OCI-LY7 (cell line): Measurements from ENCODE around the gene WRNIP1.

Source experiments
- EZH2phosphoT487 ChIP-seq: fragments of 200-600 bp; sonication (generic); IDR thresholded peaks from 2 replicates; pipeline ENCODE4 v1.6.1; 2018; ENCODE audit warnings: low read depth, borderline replicate concordance, mild to moderate bottlenecking, mixed run types, antibody characterized with exemption, low read length, moderate library complexity, mixed read lengths
- TF ChIP-seq, protein P1 (sequence below): fragments of 200-600 bp; sonication (generic); conservative IDR thresholded peaks from 2 replicates; pipeline ENCODE4 v1.5.1; 2014; ENCODE audit warnings: mild to moderate bottlenecking, antibody characterized with exemption, low read length, moderate library complexity, mixed read lengths

GRCh38 chr6:2763876-2764540 is 1.2 kb upstream of the WRNIP1 start:
- TF ChIP-seq, protein P1, sequence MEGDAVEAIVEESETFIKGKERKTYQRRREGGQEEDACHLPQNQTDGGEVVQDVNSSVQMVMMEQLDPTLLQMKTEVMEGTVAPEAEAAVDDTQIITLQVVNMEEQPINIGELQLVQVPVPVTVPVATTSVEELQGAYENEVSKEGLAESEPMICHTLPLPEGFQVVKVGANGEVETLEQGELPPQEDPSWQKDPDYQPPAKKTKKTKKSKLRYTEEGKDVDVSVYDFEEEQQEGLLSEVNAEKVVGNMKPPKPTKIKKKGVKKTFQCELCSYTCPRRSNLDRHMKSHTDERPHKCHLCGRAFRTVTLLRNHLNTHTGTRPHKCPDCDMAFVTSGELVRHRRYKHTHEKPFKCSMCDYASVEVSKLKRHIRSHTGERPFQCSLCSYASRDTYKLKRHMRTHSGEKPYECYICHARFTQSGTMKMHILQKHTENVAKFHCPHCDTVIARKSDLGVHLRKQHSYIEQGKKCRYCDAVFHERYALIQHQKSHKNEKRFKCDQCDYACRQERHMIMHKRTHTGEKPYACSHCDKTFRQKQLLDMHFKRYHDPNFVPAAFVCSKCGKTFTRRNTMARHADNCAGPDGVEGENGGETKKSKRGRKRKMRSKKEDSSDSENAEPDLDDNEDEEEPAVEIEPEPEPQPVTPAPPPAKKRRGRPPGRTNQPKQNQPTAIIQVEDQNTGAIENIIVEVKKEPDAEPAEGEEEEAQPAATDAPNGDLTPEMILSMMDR: no peak
- no peak for TF ChIP-seq EZH2phosphoT487
